Activated T-helper 9 cell treated with anti-CD3 and anti-CD28 coated beads, Interleukin-2, amount 50 U/mL, for 16 hours (primary cell): ENCODE data around the gene NEDD9.

Experiments used
- DNase-seq: peaks from one replicate; pipeline ENCODE4 v3.0.0-alpha.2; 2020; ENCODE audit warnings: low read depth

Gene NEDD9

GRCh38 chr6:11201015-11201414 is 31.5 kb downstream of the NEDD9 start:
- no peak for DNase-seq

GRCh38 chr6:11200356-11200755 is 32.1 kb downstream of the NEDD9 start:
- DNase-seq, result no peak

- DNase-seq, result no peak
Measured at GRCh38 chr6:11198663-11199603, 33.5 kb downstream of the NEDD9 start.

GRCh38 chr6:11197850-11198249 is 34.6 kb downstream of the NEDD9 start:
- DNase-seq, result no peak

- DNase-seq, result no peak
Measured at GRCh38 chr6:11197175-11197536, 35.3 kb downstream of the NEDD9 start.

- DNase-seq, result no peak
Measured at GRCh38 chr6:11196511-11197174, 35.8 kb downstream of the NEDD9 start.

GRCh38 chr6:11194356-11195218 is 37.9 kb downstream of the NEDD9 start:
- no peak for DNase-seq

GRCh38 chr6:11193434-11193833 is 39.0 kb downstream of the NEDD9 start:
- no peak for DNase-seq

GRCh38 chr6:11192167-11192566 is 40.3 kb downstream of the NEDD9 start:
- DNase-seq, result no peak

GRCh38 chr6:11190625-11191245 is 41.7 kb downstream of the NEDD9 start:
- DNase-seq, result no peak

GRCh38 chr6:11189865-11190624 is 42.4 kb downstream of the NEDD9 start:
- DNase-seq, result no peak

GRCh38 chr6:11188161-11188915 is 44.1 kb downstream of the NEDD9 start:
- DNase-seq, result no peak

- DNase-seq, result no peak
Measured at GRCh38 chr6:11187301-11187700, 45.2 kb downstream of the NEDD9 start.

GRCh38 chr6:11185204-11185842 is 47.1 kb downstream of the NEDD9 start:
- no peak for DNase-seq

- no peak for DNase-seq
Measured at GRCh38 chr6:11183761-11184362, 48.6 kb downstream of the NEDD9 start.

GRCh38 chr6:11181478-11182136 is 50.9 kb downstream of the NEDD9 start:
- no peak for DNase-seq

- no peak for DNase-seq
Measured at GRCh38 chr6:11179419-11180202, 52.9 kb downstream of the NEDD9 start.

- DNase-seq, result no peak
Measured at GRCh38 chr6:11179088-11179418, 53.4 kb downstream of the NEDD9 start.
